ENCODE results near the gene IFNAR2.

The IFNAR2 gene

GRCh38 chr21:33266789-33267135, 37.0 kb downstream of the IFNAR2 start:
- H3K27me3 ChIP-seq (ENCODE audit: low read depth, low read length): no peaks in the 10 kb centered on the region
- H2AFZ ChIP-seq (ENCODE audit: low read depth, low read length): no peak overlapping the region
- H3K9ac ChIP-seq (ENCODE audit: low read length): peak overlapping the region; percentile 76
- peaks cover 35% of the 10 kb centered on the region for H3K4me1 ChIP-seq (ENCODE audit: low read length)
- H4K20me1 ChIP-seq (ENCODE audit: insufficient read depth, low read length): peaks cover 9% of the 10 kb centered on the region; the same call in 1 of the 2 replicates
- H3K79me2 ChIP-seq (ENCODE audit: low read length): peaks cover 12% of the 10 kb centered on the region
- peaks cover 22% of the 10 kb centered on the region for H3K36me3 ChIP-seq (replicated peaks; ENCODE audit: low read depth, low read length)
- H3K9me3 ChIP-seq (ENCODE audit: insufficient read depth, low read length): no peaks in the 10 kb centered on the region
- no peak for TF ChIP-seq EZH2phosphoT487 (IDR thresholded peaks at IDR 0.05; ENCODE audit: low read depth)
- TF ChIP-seq, protein P1, sequence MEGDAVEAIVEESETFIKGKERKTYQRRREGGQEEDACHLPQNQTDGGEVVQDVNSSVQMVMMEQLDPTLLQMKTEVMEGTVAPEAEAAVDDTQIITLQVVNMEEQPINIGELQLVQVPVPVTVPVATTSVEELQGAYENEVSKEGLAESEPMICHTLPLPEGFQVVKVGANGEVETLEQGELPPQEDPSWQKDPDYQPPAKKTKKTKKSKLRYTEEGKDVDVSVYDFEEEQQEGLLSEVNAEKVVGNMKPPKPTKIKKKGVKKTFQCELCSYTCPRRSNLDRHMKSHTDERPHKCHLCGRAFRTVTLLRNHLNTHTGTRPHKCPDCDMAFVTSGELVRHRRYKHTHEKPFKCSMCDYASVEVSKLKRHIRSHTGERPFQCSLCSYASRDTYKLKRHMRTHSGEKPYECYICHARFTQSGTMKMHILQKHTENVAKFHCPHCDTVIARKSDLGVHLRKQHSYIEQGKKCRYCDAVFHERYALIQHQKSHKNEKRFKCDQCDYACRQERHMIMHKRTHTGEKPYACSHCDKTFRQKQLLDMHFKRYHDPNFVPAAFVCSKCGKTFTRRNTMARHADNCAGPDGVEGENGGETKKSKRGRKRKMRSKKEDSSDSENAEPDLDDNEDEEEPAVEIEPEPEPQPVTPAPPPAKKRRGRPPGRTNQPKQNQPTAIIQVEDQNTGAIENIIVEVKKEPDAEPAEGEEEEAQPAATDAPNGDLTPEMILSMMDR (IDR thresholded peaks at IDR 0.05; ENCODE audit: low read depth, low read length): no peak
- peak overlapping the region; percentile 78 for H3K4me3 ChIP-seq (ENCODE audit: low read length)
- peak overlapping the region; percentile 56 for H3K27ac ChIP-seq (ENCODE audit: low read length)
- peak overlapping the region; percentile 87 for H3K4me2 ChIP-seq (ENCODE audit: low read length)

DNA sequence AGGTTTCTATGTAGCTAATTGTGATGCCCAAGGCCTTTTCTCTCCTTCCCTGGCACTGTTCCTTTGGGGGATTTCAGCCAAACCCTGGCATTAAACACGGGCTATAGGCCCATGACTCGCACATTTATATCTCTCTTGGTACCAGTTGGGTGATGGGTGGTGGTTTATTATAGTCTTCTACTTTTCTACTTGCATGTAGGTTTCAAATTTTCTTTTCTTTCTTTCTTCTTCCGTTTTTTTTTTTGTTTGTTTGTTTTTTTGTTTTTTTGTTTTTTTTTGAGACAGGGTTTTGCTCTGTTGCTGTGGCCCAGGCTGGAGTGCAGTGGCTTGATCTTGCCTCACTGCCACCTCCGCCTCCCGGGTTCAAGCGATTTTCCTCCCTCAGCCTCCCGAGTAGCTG, 37.5 kb downstream of the IFNAR2 start:
- peaks cover 22% of the 10 kb centered on the region for H3K36me3 ChIP-seq (replicated peaks; ENCODE audit: low read depth, low read length)

DNA sequence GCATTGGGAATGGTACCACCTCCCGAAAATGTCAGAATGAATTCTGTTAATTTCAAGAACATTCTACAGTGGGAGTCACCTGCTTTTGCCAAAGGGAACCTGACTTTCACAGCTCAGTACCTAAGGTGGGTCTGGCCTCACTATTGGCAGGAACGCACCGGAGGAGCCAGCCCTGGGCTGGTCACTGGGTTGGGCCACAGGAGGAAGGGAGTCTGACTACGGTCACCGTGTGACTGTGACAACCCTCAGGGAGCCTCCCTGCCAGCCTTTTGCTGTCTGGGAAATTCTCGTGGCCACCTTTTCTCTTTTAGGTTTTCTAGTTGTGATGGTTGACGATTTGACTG, 38.6 kb downstream of the IFNAR2 start:
- TF ChIP-seq EZH2phosphoT487 (IDR thresholded peaks at IDR 0.05; ENCODE audit: low read depth): no peak
- TF ChIP-seq, protein P1 (IDR thresholded peaks at IDR 0.05; ENCODE audit: low read depth, low read length): no peak
- H3K4me2 ChIP-seq (ENCODE audit: low read length): peak overlapping the region; percentile 87

More for the DNA sequence above, 37.5 kb downstream of the IFNAR2 start:
- TF ChIP-seq, protein P1 (IDR thresholded peaks at IDR 0.05; ENCODE audit: low read depth, low read length): no peak
- TF ChIP-seq EZH2phosphoT487 (IDR thresholded peaks at IDR 0.05; ENCODE audit: low read depth): no peak
- peaks cover 35% of the 10 kb centered on the region for H3K4me1 ChIP-seq (ENCODE audit: low read length)
- H3K27me3 ChIP-seq (ENCODE audit: low read depth, low read length): no peaks in the 10 kb centered on the region
- H3K9me3 ChIP-seq (ENCODE audit: insufficient read depth, low read length): no peaks in the 10 kb centered on the region
- no peak overlapping the region for H2AFZ ChIP-seq (ENCODE audit: low read depth, low read length)
- H4K20me1 ChIP-seq (ENCODE audit: insufficient read depth, low read length): peaks cover 9% of the 10 kb centered on the region; the same call in 1 of the 2 replicates
- H3K4me2 ChIP-seq (ENCODE audit: low read length): peak overlapping the region; percentile 87
- H3K9ac ChIP-seq (ENCODE audit: low read length): peak overlapping the region; percentile 76
- H3K79me2 ChIP-seq (ENCODE audit: low read length): peaks cover 12% of the 10 kb centered on the region
- H3K4me3 ChIP-seq (ENCODE audit: low read length): peak overlapping the region; percentile 78
- H3K27ac ChIP-seq (ENCODE audit: low read length): peak overlapping the region; percentile 56

DNA sequence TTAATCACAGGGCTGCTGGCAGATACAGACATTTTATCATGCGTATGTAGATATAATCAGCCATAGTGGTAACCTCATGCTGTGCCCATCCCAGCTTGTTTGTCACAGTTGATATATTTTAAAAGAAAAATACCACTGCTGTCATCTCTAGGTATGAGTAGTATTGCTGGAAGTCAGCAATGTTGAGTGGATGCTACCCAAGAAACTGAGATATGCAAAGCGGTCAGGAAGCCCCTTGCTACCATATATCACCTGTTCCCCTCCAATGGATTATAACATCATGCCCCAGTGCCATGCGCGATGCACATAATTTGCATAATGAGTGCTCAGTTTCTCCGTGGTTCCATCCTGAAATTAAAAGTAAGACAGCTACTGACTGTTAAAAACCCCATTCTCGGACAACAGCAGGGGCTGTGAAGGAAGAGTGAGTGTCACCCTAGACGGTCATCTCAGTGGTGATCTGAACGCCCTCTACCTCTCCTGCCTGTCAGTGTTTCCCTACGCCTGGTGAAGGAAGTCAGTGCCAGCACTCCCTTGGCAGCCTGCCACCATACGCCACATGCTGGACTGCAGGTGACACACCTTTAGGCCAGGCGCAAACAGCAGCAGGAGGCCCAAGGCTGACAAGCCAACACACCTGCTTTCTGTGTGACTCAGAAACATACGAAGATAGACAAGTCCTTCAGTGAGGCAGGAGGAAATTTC, 39.2 kb downstream of the IFNAR2 start:
- Histone ChIP-seq H3K4me3 (ENCODE audit: low read length) (peak overlapping the region; percentile 52), H3K27ac (ENCODE audit: low read length) (peak overlapping the region; percentile 82)
- TF ChIP-seq EZH2phosphoT487 (IDR thresholded peaks at IDR 0.05; ENCODE audit: low read depth): no peak
- TF ChIP-seq, protein P1 (IDR thresholded peaks at IDR 0.05; ENCODE audit: low read depth, low read length): peak; percentile 8; the same call in 1 of the 2 replicates

More for the DNA sequence above, 38.6 kb downstream of the IFNAR2 start:
- Histone ChIP-seq H3K27ac (ENCODE audit: low read length) (peak overlapping the region; percentile 82), H3K9ac (ENCODE audit: low read length) (peak overlapping the region; percentile 27; the same call in 1 of the 2 replicates), H4K20me1 (ENCODE audit: insufficient read depth, low read length) (peaks cover 9% of the 10 kb centered on the region; the same call in 1 of the 2 replicates), H3K9me3 (ENCODE audit: insufficient read depth, low read length) (no peaks in the 10 kb centered on the region), H3K27me3 (ENCODE audit: low read depth, low read length) (no peaks in the 10 kb centered on the region), H3K4me1 (ENCODE audit: low read length) (peaks cover 35% of the 10 kb centered on the region), H3K36me3 (replicated peaks; ENCODE audit: low read depth, low read length) (peaks cover 19% of the 10 kb centered on the region), H3K79me2 (ENCODE audit: low read length) (peaks cover 12% of the 10 kb centered on the region), H3K4me3 (ENCODE audit: low read length) (peak overlapping the region; percentile 52), H2AFZ (ENCODE audit: low read depth, low read length) (no peak overlapping the region)

More for the DNA sequence above, 39.2 kb downstream of the IFNAR2 start:
- H3K9me3 ChIP-seq (ENCODE audit: insufficient read depth, low read length): no peaks in the 10 kb centered on the region
- peaks cover 35% of the 10 kb centered on the region for H3K4me1 ChIP-seq (ENCODE audit: low read length)
- H4K20me1 ChIP-seq (ENCODE audit: insufficient read depth, low read length): peaks cover 9% of the 10 kb centered on the region; the same call in 1 of the 2 replicates
- peaks cover 19% of the 10 kb centered on the region for H3K36me3 ChIP-seq (replicated peaks; ENCODE audit: low read depth, low read length)
- H2AFZ ChIP-seq (ENCODE audit: low read depth, low read length): no peak overlapping the region
- peak overlapping the region; percentile 27; the same call in 1 of the 2 replicates for H3K9ac ChIP-seq (ENCODE audit: low read length)
- H3K79me2 ChIP-seq (ENCODE audit: low read length): peaks cover 12% of the 10 kb centered on the region
- peak overlapping the region; percentile 87 for H3K4me2 ChIP-seq (ENCODE audit: low read length)
- no peaks in the 10 kb centered on the region for H3K27me3 ChIP-seq (ENCODE audit: low read depth, low read length)

All from OCI-LY3 (cell line).